PC-9 (cell line): ENCODE measurements around the gene SLC38A10.

Experiments used
- EZH2 ChIP-seq: fragments of 200-600 bp; sonication (generic); IDR thresholded peaks from 2 replicates; pipeline ENCODE4 v1.8.0; 2017; ENCODE audit warnings: antibody characterized with exemption, low read depth
- TF ChIP-seq, protein P1 (sequence below): fragments of 200-600 bp; sonication (generic); conservative IDR thresholded peaks from 2 replicates; pipeline ENCODE4 v1.6.1; 2017; ENCODE audit warnings: mixed run types, antibody characterized with exemption, mild to moderate bottlenecking, moderate library complexity

DNA sequence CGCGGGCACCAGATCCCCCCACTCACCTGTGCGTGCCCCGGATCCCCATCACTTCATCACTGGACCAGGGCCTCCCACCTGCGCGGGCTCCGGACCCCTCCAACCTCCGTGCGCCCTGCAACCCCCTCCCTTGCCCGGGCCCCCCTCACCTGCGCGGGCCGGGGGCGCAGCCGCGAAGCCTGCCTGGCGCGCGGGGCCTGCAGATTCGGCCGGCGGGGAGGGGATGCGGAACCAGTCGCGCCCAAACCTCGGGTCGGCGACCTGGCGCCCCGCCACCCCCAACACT, 72.5 kb downstream of the SLC38A10 start:
- TF ChIP-seq, protein P1, sequence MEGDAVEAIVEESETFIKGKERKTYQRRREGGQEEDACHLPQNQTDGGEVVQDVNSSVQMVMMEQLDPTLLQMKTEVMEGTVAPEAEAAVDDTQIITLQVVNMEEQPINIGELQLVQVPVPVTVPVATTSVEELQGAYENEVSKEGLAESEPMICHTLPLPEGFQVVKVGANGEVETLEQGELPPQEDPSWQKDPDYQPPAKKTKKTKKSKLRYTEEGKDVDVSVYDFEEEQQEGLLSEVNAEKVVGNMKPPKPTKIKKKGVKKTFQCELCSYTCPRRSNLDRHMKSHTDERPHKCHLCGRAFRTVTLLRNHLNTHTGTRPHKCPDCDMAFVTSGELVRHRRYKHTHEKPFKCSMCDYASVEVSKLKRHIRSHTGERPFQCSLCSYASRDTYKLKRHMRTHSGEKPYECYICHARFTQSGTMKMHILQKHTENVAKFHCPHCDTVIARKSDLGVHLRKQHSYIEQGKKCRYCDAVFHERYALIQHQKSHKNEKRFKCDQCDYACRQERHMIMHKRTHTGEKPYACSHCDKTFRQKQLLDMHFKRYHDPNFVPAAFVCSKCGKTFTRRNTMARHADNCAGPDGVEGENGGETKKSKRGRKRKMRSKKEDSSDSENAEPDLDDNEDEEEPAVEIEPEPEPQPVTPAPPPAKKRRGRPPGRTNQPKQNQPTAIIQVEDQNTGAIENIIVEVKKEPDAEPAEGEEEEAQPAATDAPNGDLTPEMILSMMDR: no peak
- TF ChIP-seq EZH2: no peak
